Sigmoid colon (tissue), 7 donors: Measurements from ENCODE around the gene BSG. TPM values are rescaled to one million over a fixed set of nuclear protein-coding genes. Genes with fewer than 3 reads are reported as not detected.

Experiments used
- DNase-seq: peaks from one replicate; pipeline ENCODE4 v3.0.0-alpha.2; 2019
- H3K27ac ChIP-seq, 4 donors: fragments of 200-600 bp; sonication (generic); one replicate each; pipeline ENCODE4 v1.5.1; 2016 to 2019; ENCODE audit warnings: mild to moderate bottlenecking in 1 of 4
- H3K27me3 ChIP-seq, 3 donors: fragments of 200-600 bp; sonication (generic); one replicate each; pipeline ENCODE4 v1.5.1; 2019; ENCODE audit warnings: mild to moderate bottlenecking in 1 of 3
- H3K36me3 ChIP-seq, 4 donors: fragments of 200-600 bp; sonication (generic); one replicate each; pipeline ENCODE4 v1.5.1; 2016 to 2019
- H3K4me1 ChIP-seq, 4 donors: fragments of 200-600 bp; sonication (generic); one replicate each; pipeline ENCODE4 v1.5.1; 2017 to 2019
- H3K4me3 ChIP-seq, 4 donors: fragments of 200-600 bp; sonication (generic); one replicate each; pipeline ENCODE4 v1.5.1; 2017 to 2019; ENCODE audit warnings: mild to moderate bottlenecking in 2 of 4, moderate library complexity in 1 of 4
- H3K9me3 ChIP-seq, 4 donors: fragments of 200-600 bp in 3 of 4; sonication (generic) in 3 of 4; one replicate each; pipeline versions ENCODE4 v1.5.1 to v1.6.1; 2013 to 2019
- CTCF ChIP-seq, 4 experiments: fragments of 450-650 bp in 3 of 4; fragments of 200-600 bp in 1 of 4; IDR thresholded peaks; one replicate each; pipeline ENCODE4 v1.5.1; 2016 to 2019; ENCODE audit warnings: antibody characterized with exemption in 4 of 4, mild to moderate bottlenecking in 3 of 4, moderate library complexity in 2 of 4
- EP300 ChIP-seq, 4 donors: sonication (generic); formaldehyde crosslinking; IDR thresholded peaks; one replicate each; pipeline ENCODE4 v1.6.1; 2017; ENCODE audit warnings: antibody characterized with exemption in 4 of 4
- POLR2A ChIP-seq, 2 donors: fragments of 450-650 bp; IDR thresholded peaks; one replicate each; pipeline ENCODE4 v1.6.1; 2016; ENCODE audit warnings: antibody characterized with exemption in 2 of 2, mild to moderate bottlenecking in 2 of 2, moderate library complexity in 2 of 2
- POLR2AphosphoS5 ChIP-seq, 4 donors: sonication (generic); formaldehyde crosslinking; IDR thresholded peaks; one replicate each; pipeline ENCODE4 v1.6.1; 2017; ENCODE audit warnings: antibody characterized with exemption in 4 of 4
- WGBS, 2 donors: extraction: QIAGEN DNeasy Blood & Tissue Kit; methylation state at CpG; one replicate each; pipeline ENCODE4 v1.1.7; 2013; 5-methylcytosine and 5-hydroxymethylcytosine counted together
- intact Hi-C: fragments of 100-400 bp; cut with DNase I; formaldehyde crosslinking; loops from one replicate; pipeline ENCODE4 v1.15.1; 2023
- polyA plus RNA-seq, 3 donors: library from polyadenylated mRNA; stranded (reverse); fragments of 200-250 nt; gene quantifications; one replicate each; pipeline ENCODE4 v1.2.3, GENCODE V29; 2013
- total RNA-seq, 4 donors: library from RNA; depleted of rRNA; stranded (reverse); fragments of >200 nt; gene quantifications; one replicate each; pipeline ENCODE4 v1.1.0, GENCODE V29; 2016
- donor health status: healthy with polysubstance abuse.
- donor health status: Bipolar disorder and iron deficiency.
- donor health status: healthy.

Gene BSG
- total and polyA plus RNA-seq, 7 donors = 218 to 715 (median 475) TPM

GRCh38 chr19:525857-526419, 46.5 kb upstream of the BSG start:
- intact Hi-C loops = no loop called here
- DNase-seq = no peak
- Histone ChIP-seq H3K36me3 (no peaks in the 10 kb centered on the region), H3K27ac (no peak overlapping the region), H3K4me3 (no peak overlapping the region), H3K9me3 (no peaks in the 10 kb centered on the region), H3K27me3 (peaks cover 0 to 17% (median 6%) of the 10 kb centered on the region in 3 donors), H3K4me1 (peaks cover 0 to 7% (median 6%) of the 10 kb centered on the region in 4 donors)
- no peak for TF ChIP-seq POLR2AphosphoS5 (IDR thresholded peaks at IDR 0.05)
- TF ChIP-seq POLR2A (IDR thresholded peaks at IDR 0.05) = no peak
- no peak for TF ChIP-seq EP300 (IDR thresholded peaks at IDR 0.05)
- no peak for TF ChIP-seq CTCF (IDR thresholded peaks at IDR 0.05)
- 55 to 58% methylated on average over 13 of the region's 13 CpGs for WGBS, 2 donors

GRCh38 chr19:530134-531008, 42.0 kb upstream of the BSG start:
- H3K36me3 ChIP-seq = peaks cover 0 to 1% (median 0%) of the 10 kb centered on the region in 4 donors
- peak; percentile 64 for DNase-seq
- intact Hi-C loops = loop anchor here (2.0 kb wide), 1 partner anchor 24 kb away; the partner anchor contains the start of gene TPGS1
- H3K4me3 ChIP-seq = peak overlapping the region; percentile 74 to 94 (median 86)
- peak overlapping the region; percentile 98 to 100 (median 99) for H3K27ac ChIP-seq
- H3K9me3 ChIP-seq = no peaks in the 10 kb centered on the region
- peaks cover 0 to 17% (median 6%) of the 10 kb centered on the region in 3 donors for H3K27me3 ChIP-seq
- WGBS, 2 donors = 33 to 67% methylated on average over 38 of the region's 38 CpGs
- TF ChIP-seq POLR2AphosphoS5 (IDR thresholded peaks at IDR 0.05) (no peak), EP300 (IDR thresholded peaks at IDR 0.05) (no peak), POLR2A (IDR thresholded peaks at IDR 0.05) (no peak), CTCF (IDR thresholded peaks at IDR 0.05) (no peak)
- H3K4me1 ChIP-seq = peaks cover 0 to 37% (median 30%) of the 10 kb centered on the region in 4 donors

GRCh38 chr19:531009-531752, 41.2 kb upstream of the BSG start:
- intact Hi-C loops = loop anchor here (2.0 kb wide), 1 partner anchor 24 kb away; the partner anchor contains the start of gene TPGS1
- DNase-seq = peak; percentile 91
- no peaks in the 10 kb centered on the region for H3K9me3 ChIP-seq
- peak overlapping the region; percentile 74 to 94 (median 86) for H3K4me3 ChIP-seq
- peaks cover 2 to 9% (median 5%) of the 10 kb centered on the region in 4 donors for H3K36me3 ChIP-seq
- peak overlapping the region; percentile 98 to 100 (median 99) for H3K27ac ChIP-seq
- H3K4me1 ChIP-seq = peaks cover 0 to 43% (median 38%) of the 10 kb centered on the region in 4 donors
- WGBS, 2 donors = 1% methylated on average over 103 of the region's 103 CpGs
- peaks cover 0 to 13% (median 6%) of the 10 kb centered on the region in 3 donors for H3K27me3 ChIP-seq
- TF ChIP-seq CTCF (IDR thresholded peaks at IDR 0.05) = no peak
- TF ChIP-seq POLR2AphosphoS5 (IDR thresholded peaks at IDR 0.05) = peak; percentile 5 to 81 (median 60)

- H3K36me3 ChIP-seq = peaks cover 10 to 17% (median 13%) of the 10 kb centered on the region in 4 donors
- intact Hi-C loops = loop anchor here (2.0 kb wide), 3 partner anchors 25 to 269 kb away; partner anchors contain the start of genes POLRMT and TPGS1
- peak within 1 kb of the TSS; percentile 78 to 98 (median 94) for H3K4me3 ChIP-seq
- no peak for DNase-seq
- H3K4me1 ChIP-seq = peaks cover 0 to 43% (median 40%) of the 10 kb centered on the region in 4 donors
- WGBS, 2 donors = 1% methylated on average over 84 of the region's 84 CpGs
- peaks cover 0 to 8% (median 3%) of the 10 kb centered on the region in 3 donors for H3K27me3 ChIP-seq
- H3K27ac ChIP-seq = peak within 1 kb of the TSS; percentile 98 to 100 (median 99)
- no peaks in the 10 kb centered on the region for H3K9me3 ChIP-seq
- TF ChIP-seq POLR2AphosphoS5 (IDR thresholded peaks at IDR 0.05) (peak in 3 of 4 donors; percentile 56 to 77 (median 71)), CTCF (IDR thresholded peaks at IDR 0.05) (no peak), EP300 (IDR thresholded peaks at IDR 0.05) (no peak)
Measured at GRCh38 chr19:531753-532560, 40.4 kb upstream of the BSG start, which contains the start of gene CDC34. Gene CDC34 (plus strand): TSS chr19:531760. CDS start chr19:531932, 172 bp downstream.
